Breast epithelium (tissue), 4 donors: ENCODE results near the gene ZC3H7B. TPM values are rescaled to one million over a fixed set of nuclear protein-coding genes. Genes with fewer than 3 reads are reported as not detected.

ENCODE experiments used
- DNase-seq, 2 donors: peaks; one replicate each; pipeline ENCODE4 v3.0.0-alpha.2; 2019; ENCODE audit warnings: low spot score in 2 of 2
- H3K27ac ChIP-seq, 2 donors: fragments of 200-600 bp; sonication (generic) in 1 of 2; one replicate each; pipeline ENCODE4 v1.5.1; 2016 to 2019; ENCODE audit warnings: mild to moderate bottlenecking in 1 of 2
- H3K27me3 ChIP-seq, 2 donors: fragments of 200-600 bp; sonication (generic) in 1 of 2; one replicate each; pipeline versions ENCODE4 v1.5.1 to v1.6.0; 2017 to 2019; ENCODE audit warnings: control low read depth in 1 of 2, mild to moderate bottlenecking in 1 of 2
- H3K36me3 ChIP-seq: fragments of 200-600 bp; one replicate; pipeline ENCODE4 v1.5.1; 2019
- H3K4me1 ChIP-seq, 2 donors: fragments of 200-600 bp; sonication (generic); one replicate each; pipeline ENCODE4 v1.5.1; 2016 to 2019; ENCODE audit warnings: control low read depth in 1 of 2
- H3K4me3 ChIP-seq, 3 donors: fragments of 200-600 bp; sonication (generic); 1 replicate in 2 of 3; 2 replicates in 1 of 3; pipeline ENCODE4 v1.5.1; 2016 to 2019; ENCODE audit warnings: mild to moderate bottlenecking in 3 of 3, moderate library complexity in 2 of 3
- H3K9me3 ChIP-seq, 2 donors: fragments of 200-600 bp; sonication (generic) in 1 of 2; one replicate each; pipeline ENCODE4 v1.5.1; 2016 to 2019; ENCODE audit warnings: control low read depth in 1 of 2
- POLR2A ChIP-seq: fragments of 450-650 bp; IDR thresholded peaks from one replicate; pipeline ENCODE4 v1.6.1; 2016; ENCODE audit warnings: antibody characterized with exemption, mild to moderate bottlenecking, moderate library complexity
- POLR2AphosphoS5 ChIP-seq, 3 donors: sonication (generic); formaldehyde crosslinking; IDR thresholded peaks; one replicate each; pipeline ENCODE4 v1.6.1; 2017; ENCODE audit warnings: antibody characterized with exemption in 3 of 3
- intact Hi-C: fragments of 100-400 bp; cut with DNase I; formaldehyde crosslinking; loops from one replicate; pipeline ENCODE4 v1.15.1; 2023; ENCODE audit warnings: low total_unique reads
- total RNA-seq, 3 donors: library from RNA; depleted of rRNA; stranded (reverse); fragments of >200 nt; gene quantifications; one replicate each; pipeline ENCODE4 v1.1.0, GENCODE V29; 2016
- TF ChIP-seq, protein P1 (sequence below), 3 donors: fragments of 450-650 bp; IDR thresholded peaks; one replicate each; pipeline ENCODE4 v1.5.1; 2016 to 2017; ENCODE audit warnings: antibody characterized with exemption in 3 of 3, mild to moderate bottlenecking in 3 of 3, moderate library complexity in 3 of 3

The ZC3H7B gene
- total RNA-seq, 3 donors from 2014 or later = 24.0 to 33.1 (median 32.2) TPM

DNA sequence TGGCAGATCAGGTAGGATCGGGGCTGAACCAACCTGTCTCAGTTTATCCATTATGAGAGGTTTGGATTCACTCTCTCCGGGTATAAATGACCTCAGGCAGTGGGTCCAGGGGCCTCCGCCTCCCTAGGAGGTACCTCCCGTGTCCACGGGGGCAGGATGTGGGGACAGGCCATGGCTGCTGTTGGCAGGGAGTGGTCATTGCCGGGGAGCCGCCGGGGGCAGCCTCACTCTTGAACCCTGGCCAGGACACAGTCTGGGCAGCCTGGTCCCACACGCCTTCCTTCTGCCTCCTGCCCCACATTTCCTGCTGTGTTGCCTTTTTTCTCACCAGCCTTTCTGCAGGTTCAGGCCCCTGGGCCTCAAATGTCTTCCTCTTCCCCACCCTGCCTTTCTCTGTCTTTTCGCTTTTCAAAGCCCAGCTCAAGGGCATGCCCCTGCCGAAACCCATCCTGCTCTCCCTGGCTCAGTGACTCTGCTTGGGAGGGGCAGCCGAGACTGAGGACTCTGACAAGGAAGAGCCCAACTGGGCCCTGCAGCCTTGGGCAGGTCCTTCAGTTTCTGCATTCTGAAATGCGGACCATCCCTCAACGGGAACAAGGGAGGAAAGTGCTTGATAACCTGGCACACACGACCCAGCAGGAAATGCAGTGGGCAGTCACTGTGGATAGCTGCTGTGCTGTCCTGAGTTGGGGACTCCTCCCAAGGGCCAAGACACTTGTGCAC, 31.1 kb downstream of the ZC3H7B start:
- TF ChIP-seq, protein P1, sequence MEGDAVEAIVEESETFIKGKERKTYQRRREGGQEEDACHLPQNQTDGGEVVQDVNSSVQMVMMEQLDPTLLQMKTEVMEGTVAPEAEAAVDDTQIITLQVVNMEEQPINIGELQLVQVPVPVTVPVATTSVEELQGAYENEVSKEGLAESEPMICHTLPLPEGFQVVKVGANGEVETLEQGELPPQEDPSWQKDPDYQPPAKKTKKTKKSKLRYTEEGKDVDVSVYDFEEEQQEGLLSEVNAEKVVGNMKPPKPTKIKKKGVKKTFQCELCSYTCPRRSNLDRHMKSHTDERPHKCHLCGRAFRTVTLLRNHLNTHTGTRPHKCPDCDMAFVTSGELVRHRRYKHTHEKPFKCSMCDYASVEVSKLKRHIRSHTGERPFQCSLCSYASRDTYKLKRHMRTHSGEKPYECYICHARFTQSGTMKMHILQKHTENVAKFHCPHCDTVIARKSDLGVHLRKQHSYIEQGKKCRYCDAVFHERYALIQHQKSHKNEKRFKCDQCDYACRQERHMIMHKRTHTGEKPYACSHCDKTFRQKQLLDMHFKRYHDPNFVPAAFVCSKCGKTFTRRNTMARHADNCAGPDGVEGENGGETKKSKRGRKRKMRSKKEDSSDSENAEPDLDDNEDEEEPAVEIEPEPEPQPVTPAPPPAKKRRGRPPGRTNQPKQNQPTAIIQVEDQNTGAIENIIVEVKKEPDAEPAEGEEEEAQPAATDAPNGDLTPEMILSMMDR (IDR thresholded peaks at IDR 0.05) = no peak
- TF ChIP-seq POLR2A (no peak), POLR2AphosphoS5 (IDR thresholded peaks at IDR 0.05) (no peak)
- DNase-seq = no peak
- H3K4me1 ChIP-seq = no peaks in the 10 kb centered on the region
- no peak overlapping the region for H3K4me3 ChIP-seq
- no peaks in the 10 kb centered on the region for H3K27me3 ChIP-seq
- no peaks in the 10 kb centered on the region for H3K36me3 ChIP-seq
- H3K9me3 ChIP-seq = no peaks in the 10 kb centered on the region
- no peak overlapping the region for H3K27ac ChIP-seq
- intact Hi-C loops = loop anchor here (10.0 kb wide), 2 partner anchors 118 to 418 kb away; no protein-coding TSS in a partner anchor

DNA sequence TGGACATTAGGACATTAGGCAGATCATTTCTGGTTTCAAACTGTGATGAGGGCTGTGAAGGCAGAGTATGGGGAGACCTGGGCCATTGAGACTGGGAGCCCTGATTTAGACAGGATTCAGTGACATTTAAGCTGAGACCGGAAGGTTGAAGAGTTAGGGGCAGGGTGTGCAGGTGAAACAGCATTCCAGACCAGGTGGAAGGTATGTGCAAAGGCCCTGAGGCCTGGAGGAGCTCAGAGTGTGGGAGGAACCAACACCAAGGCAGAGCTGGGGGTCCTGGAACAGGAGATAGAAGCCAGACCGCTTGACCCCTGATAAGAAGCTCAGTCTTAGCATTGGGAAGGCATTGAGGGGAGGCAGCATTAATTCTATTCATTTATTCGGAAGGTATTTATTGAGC, 32.5 kb downstream of the ZC3H7B start:
- intact Hi-C loops = loop anchor here (10.0 kb wide), 2 partner anchors 119 to 419 kb away; no protein-coding TSS in a partner anchor
- Histone ChIP-seq H3K27ac (no peak overlapping the region), H3K9me3 (no peaks in the 10 kb centered on the region), H3K27me3 (no peaks in the 10 kb centered on the region), H3K4me1 (no peaks in the 10 kb centered on the region), H3K4me3 (no peak overlapping the region), H3K36me3 (no peaks in the 10 kb centered on the region)
- TF ChIP-seq POLR2A (no peak), POLR2AphosphoS5 (IDR thresholded peaks at IDR 0.05) (no peak)
- TF ChIP-seq, protein P1 (IDR thresholded peaks at IDR 0.05) = no peak
- no peak for DNase-seq

DNA sequence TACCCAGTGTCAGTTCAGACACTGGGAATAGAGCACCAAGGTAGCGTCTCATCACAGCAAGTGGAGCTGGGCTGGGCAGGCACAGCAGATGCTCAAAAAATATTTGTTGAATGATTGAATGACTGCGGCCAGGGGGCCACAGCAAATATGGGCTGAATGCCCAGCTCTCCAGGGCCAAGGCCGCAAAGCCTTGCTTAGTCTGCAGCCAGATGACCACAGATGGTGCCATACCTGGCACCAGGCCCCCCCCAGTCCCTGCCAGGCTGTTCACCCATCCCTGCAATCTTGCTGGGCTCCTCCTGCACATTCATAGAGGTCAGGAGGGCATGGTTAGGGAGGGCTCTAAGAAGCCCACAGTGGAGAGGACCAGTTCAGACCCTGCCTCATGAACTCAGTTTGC, 32.9 kb downstream of the ZC3H7B start:
- Histone ChIP-seq H3K9me3 (no peaks in the 10 kb centered on the region), H3K4me1 (no peaks in the 10 kb centered on the region), H3K27me3 (no peaks in the 10 kb centered on the region), H3K36me3 (no peaks in the 10 kb centered on the region), H3K4me3 (no peak overlapping the region), H3K27ac (no peak overlapping the region)
- TF ChIP-seq POLR2AphosphoS5 (IDR thresholded peaks at IDR 0.05) (no peak), POLR2A (no peak)
- TF ChIP-seq, protein P1 (IDR thresholded peaks at IDR 0.05) = no peak
- intact Hi-C loops = loop anchor here (10.0 kb wide), 2 partner anchors 119 to 419 kb away; no protein-coding TSS in a partner anchor
- no peak for DNase-seq

DNA sequence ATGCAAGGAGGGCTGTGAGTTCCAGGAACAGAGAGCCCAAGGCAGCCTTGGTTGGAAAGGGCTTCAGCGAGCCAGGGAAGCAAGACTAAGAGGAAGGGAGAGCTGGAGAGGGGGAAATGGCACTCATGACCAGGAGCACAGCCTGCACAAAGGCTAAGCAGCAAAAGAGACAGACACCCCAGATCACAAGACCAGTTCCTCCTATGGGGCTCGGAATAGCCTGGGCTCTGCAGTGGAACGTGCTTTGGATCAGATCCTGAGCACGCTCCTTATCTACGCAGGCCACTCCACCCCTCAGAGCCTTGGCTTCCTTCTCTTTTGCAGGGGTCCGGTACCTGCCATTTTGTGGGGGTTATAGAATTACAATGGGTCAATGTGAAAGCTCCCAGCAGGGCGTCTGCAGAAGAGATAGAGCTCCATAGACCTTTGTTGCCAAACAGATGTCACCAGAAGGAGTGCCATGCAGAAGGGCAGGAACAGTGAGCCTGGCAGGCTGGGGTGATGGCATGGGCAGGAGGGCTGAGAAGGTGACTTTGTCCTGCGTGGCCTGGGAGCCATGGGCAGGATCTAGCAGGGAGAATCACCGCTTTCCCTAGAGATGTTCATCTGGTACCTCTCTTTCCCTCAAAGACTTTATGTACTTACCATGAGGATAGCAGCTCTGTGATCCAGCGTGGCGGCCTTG, 33.8 kb downstream of the ZC3H7B start:
- intact Hi-C loops = loop anchor here (10.0 kb wide), 2 partner anchors 120 to 420 kb away; no protein-coding TSS in a partner anchor
- DNase-seq = no peak
- H3K36me3 ChIP-seq = no peaks in the 10 kb centered on the region
- H3K4me3 ChIP-seq = no peak overlapping the region
- H3K27me3 ChIP-seq = no peaks in the 10 kb centered on the region
- H3K4me1 ChIP-seq = no peaks in the 10 kb centered on the region
- TF ChIP-seq POLR2AphosphoS5 (IDR thresholded peaks at IDR 0.05) = no peak
- H3K9me3 ChIP-seq = no peaks in the 10 kb centered on the region
- no peak overlapping the region for H3K27ac ChIP-seq

DNA sequence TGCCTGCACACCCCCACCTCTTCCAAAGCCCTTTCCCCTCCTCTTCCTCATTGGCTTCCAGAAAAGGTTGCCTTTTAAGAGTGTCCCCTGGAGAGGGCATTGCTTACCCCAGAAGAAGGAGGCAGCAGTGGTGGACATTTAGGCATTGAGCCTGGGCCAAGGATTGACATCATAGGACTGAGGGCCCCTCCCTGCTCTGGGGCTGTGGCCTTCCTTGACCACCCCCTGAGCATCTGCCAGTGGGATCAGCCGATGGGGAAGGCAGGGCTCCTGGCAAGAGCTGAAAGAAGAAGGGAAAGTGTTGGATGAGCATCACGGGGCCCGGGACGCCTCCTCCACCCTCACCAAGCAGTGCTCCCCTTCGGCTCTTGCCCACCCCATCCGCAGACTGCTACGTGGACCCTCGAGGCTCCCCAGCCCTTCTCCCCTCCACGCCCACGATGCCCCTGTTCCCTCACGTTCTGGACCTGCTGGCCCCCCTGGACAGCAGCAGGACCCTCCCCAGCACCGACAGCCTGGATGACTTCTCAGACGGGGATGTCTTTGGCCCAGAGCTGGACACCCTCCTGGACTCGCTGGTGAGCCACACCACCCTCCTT, 37.4 kb downstream of the ZC3H7B start:
- no peak for DNase-seq
- Histone ChIP-seq H3K27ac (no peak overlapping the region), H3K9me3 (no peaks in the 10 kb centered on the region), H3K27me3 (no peaks in the 10 kb centered on the region), H3K4me3 (no peak overlapping the region), H3K36me3 (peaks cover 3% of the 10 kb centered on the region), H3K4me1 (no peaks in the 10 kb centered on the region)
- intact Hi-C loops = loop anchor here (10.0 kb wide), 2 partner anchors 124 to 424 kb away; no protein-coding TSS in a partner anchor
- TF ChIP-seq POLR2A (no peak), POLR2AphosphoS5 (IDR thresholded peaks at IDR 0.05) (no peak)
- TF ChIP-seq, protein P1 (IDR thresholded peaks at IDR 0.05) = no peak
